K562 (cell line): Measurements from ENCODE around the gene ADCY1. TPM values are rescaled to one million over a fixed set of nuclear protein-coding genes. Genes with fewer than 3 reads are reported as not detected.

Experiments used
- ATAC-seq: fragments of 200-7000 bp; cut with Tn5 transposase; 3 replicates; pipeline ENCODE4 v1.9.1; 2020; ENCODE audit warnings: moderate library complexity
- BruUV-seq: library from RNA; stranded (reverse); fragments of 400-500 nt; replicated peaks from 2 replicates; lab custom pipeline; 2021; lab: Mats Ljungman, UMichigan
- CTCF ChIA-PET: fragments of 300-600 bp; formaldehyde crosslinking; extraction: SDS; loops from one replicate; lab custom pipeline; 2021; ENCODE audit warnings: low intra/inter-chr PET ratio; lab: Yijun Ruan, JAX
- POLR2A ChIA-PET: fragments of 300-600, 350-650 bp; sonication (Branson Sonifier 250); formaldehyde crosslinking; extraction: SDS; loops from one replicate; lab custom pipeline; 2021; ENCODE audit warnings: antibody characterized with exemption, inconsistent platforms; lab: Yijun Ruan, JAX
- DNase-seq, 4 experiments: peaks; one replicate each; pipeline versions ENCODE4 v3.0.0 to v3.0.0-alpha.2; 2011 to 2018; ENCODE audit warnings: low spot score in 3 of 4, mixed read lengths in 3 of 4; ENCODE audit errors: extremely low read depth in 1 of 4
- FAIRE-seq: peaks from 2 replicates; lab custom pipeline; 2011; peaks lifted over from hg19 to GRCh38; lab: Jason Lieb, UNC
- H2AFZ ChIP-seq: 2 replicates; pipeline ENCODE4 v1.6.0; 2011; ENCODE audit warnings: low read depth, low read length, control low read depth, inconsistent platforms
- H3K27ac ChIP-seq: fragments of 200-600 bp; 3 replicates; pipeline ENCODE4 v1.8.0; 2011; ENCODE audit warnings: low read depth, mild to moderate bottlenecking, control low read depth, inconsistent platforms, low read length, moderate library complexity, mixed read lengths; ENCODE audit errors: extremely low read depth
- H3K27me3 ChIP-seq, 2 experiments: fragments of 300-600 bp in 1 of 2; 2 replicates in 1 of 2; 3 replicates in 1 of 2; pipeline versions ENCODE4 v1.6.0 to v1.8.0; 2011; ENCODE audit warnings: inconsistent platforms in 2 of 2, low read length in 2 of 2, mild to moderate bottlenecking in 1 of 2, mixed read lengths in 1 of 2, moderate library complexity in 1 of 2; ENCODE audit not compliant: control insufficient read depth in 2 of 2, insufficient read depth in 2 of 2
- H3K36me3 ChIP-seq: fragments of 300-600 bp; 3 replicates; pipeline ENCODE4 v1.8.0; 2011; ENCODE audit warnings: mild to moderate bottlenecking, low read length, inconsistent platforms; ENCODE audit not compliant: control insufficient read depth, insufficient read depth
- H3K4me1 ChIP-seq, 2 experiments: fragments of 200-600 bp in 1 of 2; replicated peaks in 1 of 2; 2 replicates in 1 of 2; 3 replicates in 1 of 2; pipeline versions ENCODE4 v1.5.1 to v1.8.0; 2011; ENCODE audit warnings: inconsistent platforms in 2 of 2, low read length in 2 of 2, mild to moderate bottlenecking in 1 of 2, mixed read lengths in 1 of 2, moderate library complexity in 1 of 2; ENCODE audit not compliant: control insufficient read depth in 2 of 2, insufficient read depth in 2 of 2
- H3K4me2 ChIP-seq: 2 replicates; pipeline ENCODE4 v1.6.1; 2011; ENCODE audit warnings: low read length, control low read depth, inconsistent platforms, mixed read lengths; ENCODE audit not compliant: insufficient read depth
- H3K4me3 ChIP-seq: fragments of 200-600 bp; sonication (generic), shearing (Covaris generic); 2 replicates; pipeline ENCODE4 v1.5.1; 2016; ENCODE audit warnings: control low read depth, inconsistent platforms
- H3K79me2 ChIP-seq: fragments of 200-600 bp; 3 replicates; pipeline ENCODE4 v1.8.0; 2011; ENCODE audit warnings: low read length, inconsistent platforms; ENCODE audit not compliant: control insufficient read depth, insufficient read depth
- H3K9ac ChIP-seq, 2 experiments: 2 replicates each; pipeline versions ENCODE4 v1.6.0 to v1.6.1; 2011; ENCODE audit warnings: low read depth in 2 of 2, low read length in 2 of 2, control low read depth in 1 of 2, inconsistent platforms in 1 of 2, mild to moderate bottlenecking in 1 of 2, mixed read lengths in 1 of 2; ENCODE audit not compliant: insufficient read depth in 1 of 2
- H3K9me1 ChIP-seq: one replicate; pipeline ENCODE4 v1.6.0; 2011; ENCODE audit warnings: inconsistent platforms, mild to moderate bottlenecking, low read length, moderate library complexity; ENCODE audit not compliant: control insufficient read depth, insufficient read depth
- H3K9me3 ChIP-seq: replicated peaks from 2 replicates; pipeline ENCODE4 v1.5.1; 2011; ENCODE audit warnings: low read depth, low read length, inconsistent platforms; ENCODE audit not compliant: control insufficient read depth, insufficient read depth
- H4K20me1 ChIP-seq: replicated peaks from 2 replicates; pipeline ENCODE4 v1.6.1; 2011; ENCODE audit warnings: low read length, inconsistent platforms, mixed read lengths; ENCODE audit not compliant: control insufficient read depth, insufficient read depth
- CCAR2 ChIP-seq: fragments of 200-400 bp; formaldehyde crosslinking; IDR thresholded peaks from 2 replicates; pipeline ENCODE4 v1.6.1; 2017; ENCODE audit warnings: mild to moderate bottlenecking, low read depth, low read length
- ID3 ChIP-seq, 2 experiments: fragments of 250-450 bp in 1 of 2; fragments of 450-650 bp in 1 of 2; sonication (Bioruptor Pico) in 1 of 2; IDR thresholded peaks; 2 replicates each; pipeline versions ENCODE4 v1.6.1 to v1.8.0; 2016 to 2021; ENCODE audit warnings: mild to moderate bottlenecking in 2 of 2, moderate library complexity in 2 of 2, missing compliant biosample characterization in 1 of 2, missing genetic modification characterization in 1 of 2
- MYBL2 ChIP-seq, 2 experiments: fragments of 450-650 bp in 1 of 2; sonication (generic) in 1 of 2; formaldehyde crosslinking in 1 of 2; IDR thresholded peaks; 2 replicates each; pipeline versions ENCODE4 v1.6.1 to v1.8.1; 2017 to 2022; ENCODE audit warnings: borderline replicate concordance in 1 of 2, inconsistent platforms in 1 of 2, low read depth in 1 of 2, mild to moderate bottlenecking in 1 of 2, missing genetic modification reagents in 1 of 2, moderate library complexity in 1 of 2
- SIX5 ChIP-seq, 2 experiments: IDR thresholded peaks; 2 replicates each; pipeline ENCODE4 v1.6.1; 2011; ENCODE audit warnings: low read length in 2 of 2, borderline replicate concordance in 1 of 2, low read depth in 1 of 2, mild to moderate bottlenecking in 1 of 2, moderate library complexity in 1 of 2; ENCODE audit not compliant: insufficient read depth in 1 of 2
- SOX6 ChIP-seq: fragments of 450-650 bp; IDR thresholded peaks from 2 replicates; pipeline ENCODE4 v1.6.1; 2014; ENCODE audit warnings: mild to moderate bottlenecking
- SP1 ChIP-seq: sonication (generic); formaldehyde crosslinking; IDR thresholded peaks from 2 replicates; pipeline ENCODE4 v1.8.1; 2022; ENCODE audit warnings: mild to moderate bottlenecking, missing genetic modification reagents
- TCF3 ChIP-seq: sonication (generic); formaldehyde crosslinking; IDR thresholded peaks from 2 replicates; pipeline ENCODE4 v1.4.0; 2020; ENCODE audit warnings: mild to moderate bottlenecking, missing genetic modification reagents
- ZNF277 ChIP-seq: fragments of 250-450 bp; sonication (Bioruptor Pico); IDR thresholded peaks from 2 replicates; pipeline ENCODE4 v1.8.0; 2022; ENCODE audit warnings: inconsistent platforms, mild to moderate bottlenecking, moderate library complexity, borderline replicate concordance
- ZNF3 ChIP-seq: fragments of 250-450 bp; sonication (Bioruptor Pico); IDR thresholded peaks from 2 replicates; pipeline ENCODE4 v1.5.0; 2021; ENCODE audit warnings: mild to moderate bottlenecking, moderate library complexity
- WGBS: fragments of 100-300 bp; shearing (Covaris generic); methylation state at CpG from one replicate; pipeline ENCODE4 v1.1.6; 2016; ENCODE audit warnings: low coverage, mixed read lengths; ENCODE audit not compliant: insufficient coverage; ENCODE audit errors: missing lambda C conversion rate; 5-methylcytosine and 5-hydroxymethylcytosine counted together
- in situ Hi-C: fragments of 300-500 bp; cut with MboI; formaldehyde crosslinking; loops from 4 replicates; pipeline ENCODE4 v1.15.0; 2018; ENCODE audit warnings: inconsistent platforms, mixed read lengths
- intact Hi-C: fragments of 100-400 bp; cut with micrococcal nuclease; formaldehyde crosslinking; loops from 2 replicates; pipeline ENCODE4 v1.14.2; 2022
- polyA plus RNA-seq, 8 experiments: library from polyadenylated mRNA; depleted of rRNA in 4 of 8; stranded (reverse) in 5 of 8; unstranded in 3 of 8; fragments of >200 nt; fragmentation: Nextera tagmentation in 2 of 8; fragmentation: Illumina TruSeq in 1 of 8; extraction: Ambion mirVana in 2 of 8; extraction: Trizol in 1 of 8; gene quantifications; 2 replicates each; pipeline versions ENCODE4 v1.2.1 to v1.2.3, GENCODE V29; 2011 to 2014; ENCODE audit warnings: inconsistent platforms in 1 of 8, missing spikeins in 1 of 8
- total RNA-seq, 7 experiments: library from RNA; depleted of rRNA in 6 of 7; stranded (reverse); fragments of >200 nt in 6 of 7; fragmentation: Illumina TruSeq in 2 of 7; extraction: Trizol in 2 of 7; gene quantifications; 2 replicates each; pipeline versions ENCODE4 v1.2.1 to v1.2.3, GENCODE V29; 2011 to 2021; ENCODE audit warnings: low replicate concordance in 1 of 7

Gene ADCY1
- total and polyA plus RNA-seq, 9 of the 15 experiments (the other 6 are each of a cell fraction or from before 2014, with no cell fraction given) = under 0.01 to 0.18 (median 0.10) TPM; not detected in 4

- no peaks in the 10 kb centered on the region; the same call in 1 of the 2 replicates for H4K20me1 ChIP-seq
- peaks cover 9 to 58% of the 10 kb centered on the region in 2 experiments; a peak in 3 of 5 replicates for H3K27me3 ChIP-seq
- ChIA-PET CTCF (no interaction called here), POLR2A (no interaction called here)
- no peak for DNase-seq
- no peak for ATAC-seq
- no peak for TF ChIP-seq SP1 (CRISPR knock-in tag)
- TF ChIP-seq CCAR2 = no peak
- no peak overlapping the region for H3K9ac ChIP-seq
- intact Hi-C loops = no loop called here
- no peaks in the 10 kb centered on the region for H3K9me1 ChIP-seq
- BruUV-seq = no TSS peak
- H3K27ac ChIP-seq = no peak overlapping the region
- no peaks in the 10 kb centered on the region for H3K9me3 ChIP-seq
- H2AFZ ChIP-seq = no peak overlapping the region
- FAIRE-seq = no peak
- H3K36me3 ChIP-seq = no peaks in the 10 kb centered on the region
- H3K79me2 ChIP-seq = no peaks in the 10 kb centered on the region
- in situ Hi-C loops = no loop called here
- no peaks in the 10 kb centered on the region for H3K4me1 ChIP-seq
- no peak overlapping the region for H3K4me2 ChIP-seq
- under 1% methylated on average over 19 of the region's 19 CpGs for WGBS
- no peak overlapping the region for H3K4me3 ChIP-seq
Observed at GRCh38 chr7:45686441-45687184, 112.4 kb downstream of the ADCY1 start.

GRCh38 chr7:45687185-45687560 lies 113.0 kb downstream of the ADCY1 start:
- ChIA-PET CTCF (no interaction called here), POLR2A (interaction anchor here (1.3 kb wide), 1 partner anchor 10 kb away, joined by 3 read pairs; no protein-coding TSS in a partner anchor)
- in situ Hi-C loops (no loop called here), intact Hi-C loops (no loop called here)
- H3K27me3 ChIP-seq = peaks cover 9 to 57% of the 10 kb centered on the region in 2 experiments; a peak in 3 of 5 replicates
- H3K9ac ChIP-seq = no peak overlapping the region
- ATAC-seq (no peak), DNase-seq (no peak), FAIRE-seq (no peak)
- H3K4me3 ChIP-seq = no peak overlapping the region
- no peaks in the 10 kb centered on the region; the same call in 1 of the 2 replicates for H4K20me1 ChIP-seq
- no peaks in the 10 kb centered on the region for H3K9me3 ChIP-seq
- H3K79me2 ChIP-seq = no peaks in the 10 kb centered on the region
- no peak overlapping the region for H2AFZ ChIP-seq
- 0% methylated on average over 3 of the region's 3 CpGs for WGBS
- H3K36me3 ChIP-seq = no peaks in the 10 kb centered on the region
- no TSS peak for BruUV-seq
- H3K27ac ChIP-seq = no peak overlapping the region
- H3K9me1 ChIP-seq = no peaks in the 10 kb centered on the region
- H3K4me2 ChIP-seq = no peak overlapping the region
- no peaks in the 10 kb centered on the region for H3K4me1 ChIP-seq
- TF ChIP-seq SIX5 (IDR thresholded peaks at IDR 0.05; ENCODE audit: borderline replicate concordance in 1 of 2, insufficient read depth in 1 of 2, low read depth in 1 of 2, low read length in 2 of 2) (no peak), SOX6 (no peak), MYBL2 (IDR thresholded peaks at IDR 0.05; ENCODE audit: low read depth) (no peak), MYBL2 (CRISPR knock-in tag; IDR thresholded peaks at IDR 0.05; ENCODE audit: borderline replicate concordance) (no peak), ZNF277 (CRISPR knock-in tag) (no peak), ID3 (CRISPR knock-in tag; IDR thresholded peaks at IDR 0.05) (no peak), ID3 (tag; IDR thresholded peaks at IDR 0.05) (no peak), TCF3 (CRISPR knock-in tag) (no peak), ZNF3 (CRISPR knock-in tag) (no peak)
